GM23338 (cell line): ENCODE data around the gene SYT13. TPM values are rescaled to one million over a fixed set of nuclear protein-coding genes. Genes with fewer than 3 reads are reported as not detected.

Experiments used
- ATAC-seq: fragments of 200-7000 bp; cut with Tn5 transposase; 3 replicates; pipeline ENCODE4 v1.9.1; 2020
- DNase-seq: peaks from one replicate; pipeline ENCODE4 v3.0.0-alpha.2; 2015; ENCODE audit warnings: low spot score
- H2AFZ ChIP-seq: fragments of 200-600 bp; sonication (generic); 2 replicates; pipeline ENCODE4 v1.8.0; 2016; ENCODE audit warnings: antibody characterized with exemption, mild to moderate bottlenecking, moderate library complexity
- H3F3A ChIP-seq: fragments of 200-600 bp; sonication (generic); replicated peaks from 2 replicates; pipeline ENCODE4 v1.8.0; 2017; ENCODE audit warnings: antibody characterized with exemption, mixed run types, low read depth
- H3K27ac ChIP-seq: fragments of 200-600 bp; sonication (generic); 2 replicates; pipeline ENCODE4 v1.6.1; 2016; ENCODE audit warnings: low read depth
- H3K27me3 ChIP-seq: fragments of 200-600 bp; sonication (generic); 2 replicates; pipeline ENCODE4 v1.8.0; 2016; ENCODE audit warnings: mild to moderate bottlenecking, mixed run types, moderate library complexity; ENCODE audit not compliant: insufficient read depth
- H3K36me3 ChIP-seq: fragments of 200-600 bp; sonication (generic); 2 replicates; pipeline ENCODE4 v1.8.0; 2016; ENCODE audit warnings: mild to moderate bottlenecking; ENCODE audit not compliant: insufficient read depth
- H3K4me1 ChIP-seq: fragments of 200-600 bp; sonication (generic); 2 replicates; pipeline ENCODE4 v1.8.0; 2016; ENCODE audit warnings: mild to moderate bottlenecking, moderate library complexity; ENCODE audit not compliant: insufficient read depth
- H3K4me2 ChIP-seq: fragments of 200-600 bp; sonication (generic); 2 replicates; pipeline ENCODE4 v1.7.1; 2017; ENCODE audit warnings: mixed run types
- H3K4me3 ChIP-seq: fragments of 200-600 bp; sonication (generic); 2 replicates; pipeline ENCODE4 v1.6.1; 2016; ENCODE audit warnings: mixed run types
- H3K79me2 ChIP-seq: fragments of 200-600 bp; sonication (generic); replicated peaks from 2 replicates; pipeline ENCODE4 v1.8.0; 2017; ENCODE audit warnings: mild to moderate bottlenecking; ENCODE audit not compliant: insufficient read depth
- H3K9me2 ChIP-seq: fragments of 200-600 bp; sonication (generic); 2 replicates; pipeline ENCODE4 v1.8.0; 2017; ENCODE audit not compliant: insufficient read depth
- H4K20me1 ChIP-seq: fragments of 200-600 bp; sonication (generic); replicated peaks from 2 replicates; pipeline ENCODE4 v1.8.0; 2017; ENCODE audit warnings: mild to moderate bottlenecking; ENCODE audit not compliant: insufficient read depth
- H3K27ac Mint-ChIP-seq: 2 replicates; pipeline ENCODE4 v1.8.0; 2020; ENCODE audit warnings: inconsistent platforms, mild to moderate bottlenecking, moderate library complexity, mixed read lengths
- H3K27me3 Mint-ChIP-seq: 3 replicates; pipeline ENCODE4 v1.8.0; 2022; ENCODE audit warnings: low read depth, mild to moderate bottlenecking, moderate library complexity, mixed read lengths, inconsistent platforms; ENCODE audit not compliant: insufficient read depth, poor library complexity
- H3K36me3 Mint-ChIP-seq: 3 replicates; pipeline ENCODE4 v1.8.0; 2021; ENCODE audit warnings: low read depth, mild to moderate bottlenecking, inconsistent platforms, moderate library complexity, mixed read lengths
- H3K4me1 Mint-ChIP-seq: 3 replicates; pipeline ENCODE4 v1.8.0; 2020; ENCODE audit warnings: mild to moderate bottlenecking, inconsistent platforms, mixed read lengths
- H3K4me3 Mint-ChIP-seq: 3 replicates; pipeline ENCODE4 v1.8.0; 2021; ENCODE audit warnings: moderate library complexity, mild to moderate bottlenecking, inconsistent platforms, mixed read lengths
- H3K9me3 Mint-ChIP-seq: 3 replicates; pipeline ENCODE4 v1.8.0; 2020; ENCODE audit warnings: moderate library complexity, mild to moderate bottlenecking, inconsistent platforms, mixed read lengths
- CREB1 ChIP-seq: fragments of 250-450 bp; sonication (Bioruptor Pico); IDR thresholded peaks from 2 replicates; pipeline ENCODE4 v1.5.0; 2020; ENCODE audit warnings: low read depth, mild to moderate bottlenecking, moderate library complexity
- EZH2 ChIP-seq: fragments of 200-600 bp; sonication (generic); IDR thresholded peaks from one replicate; pipeline ENCODE4 v1.8.0; 2017; ENCODE audit warnings: antibody characterized with exemption, mild to moderate bottlenecking, low read depth; ENCODE audit not compliant: unreplicated experiment
- EZH2phosphoT487 ChIP-seq: fragments of 200-600 bp; sonication (generic); IDR thresholded peaks from one replicate; pipeline ENCODE4 v1.8.1; 2018; ENCODE audit warnings: antibody characterized with exemption; ENCODE audit not compliant: unreplicated experiment
- NANOG ChIP-seq: IDR thresholded peaks from 2 replicates; pipeline ENCODE4 v1.6.1; 2016; ENCODE audit warnings: antibody characterized with exemption, borderline replicate concordance
- POLR2AphosphoS5 ChIP-seq: IDR thresholded peaks from 2 replicates; pipeline ENCODE4 v1.6.1; 2016; ENCODE audit warnings: antibody characterized with exemption, low read depth
- STAT1 ChIP-seq: IDR thresholded peaks from one replicate; pipeline ENCODE4 v1.6.1; 2016; ENCODE audit warnings: antibody characterized with exemption; ENCODE audit not compliant: unreplicated experiment
- ZNF114 ChIP-seq: fragments of 250-450 bp; sonication (Bioruptor Pico); IDR thresholded peaks from 2 replicates; pipeline ENCODE4 v1.5.0; 2020; ENCODE audit warnings: mild to moderate bottlenecking, moderate library complexity
- polyA plus RNA-seq: library from polyadenylated mRNA; unstranded; fragments of >200 nt; fragmentation: Nextera tagmentation; extraction: Ambion mirVana; gene quantifications from 2 replicates; pipeline ENCODE4 v1.2.1, GENCODE V29; 2016
- total RNA-seq: library from RNA; depleted of rRNA; stranded (reverse); fragments of >200 nt; shearing (Covaris generic); gene quantifications from 2 replicates; pipeline ENCODE4 v1.2.3, GENCODE V29; 2014
- TF ChIP-seq, protein P1 (sequence below), 2 experiments: fragments of 200-600 bp in 1 of 2; sonication (generic) in 1 of 2; conservative IDR thresholded peaks; 2 replicates each; pipeline versions ENCODE4 v1.5.1 to v1.6.1; 2016 to 2017; ENCODE audit warnings: antibody characterized with exemption in 2 of 2, low read depth in 2 of 2, mild to moderate bottlenecking in 2 of 2, moderate library complexity in 1 of 2
- TF ChIP-seq, protein P2 (sequence below): IDR thresholded peaks from 2 replicates; pipeline ENCODE4 v1.6.1; 2016; ENCODE audit warnings: antibody characterized with exemption
- TF ChIP-seq, protein P3 (sequence below): fragments of 250-450 bp; sonication (Bioruptor Pico); IDR thresholded peaks from 2 replicates; pipeline ENCODE4 v1.5.0; 2020; ENCODE audit warnings: mild to moderate bottlenecking, moderate library complexity
- TF ChIP-seq, protein P4 (sequence below): IDR thresholded peaks from one replicate; pipeline ENCODE4 v1.6.1; 2018; ENCODE audit warnings: antibody characterized with exemption; ENCODE audit not compliant: unreplicated experiment

The SYT13 gene
- total and polyA plus RNA-seq, 2 experiments from 2014 or later = 3.4 to 16.3 TPM

DNA sequence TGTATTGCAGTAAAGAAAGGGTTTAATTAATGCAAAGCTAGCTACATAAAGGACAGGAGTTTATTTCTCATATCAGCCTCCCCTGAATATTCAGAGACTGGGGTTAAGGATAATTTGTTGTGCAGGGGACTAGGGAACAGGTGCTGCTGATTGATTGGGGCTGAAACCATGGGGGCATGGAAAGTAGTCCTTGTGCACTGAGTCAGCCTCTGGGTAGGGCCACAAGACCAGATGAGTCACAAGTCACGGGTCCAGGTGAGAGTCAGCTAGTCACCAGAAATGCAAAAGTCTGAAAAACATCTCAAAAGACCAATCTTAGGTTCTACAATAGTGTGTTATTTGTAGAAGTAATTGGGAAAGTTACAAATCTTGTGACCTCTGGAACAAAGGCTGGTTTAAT is 32.9 kb upstream of the SYT13 start:
- H3K4me3 Mint-ChIP-seq = no peak overlapping the region
- Histone ChIP-seq H3K4me3 (no peak overlapping the region), H3K36me3 (no peaks in the 10 kb centered on the region), H4K20me1 (no peaks in the 10 kb centered on the region), H3K9me2 (no peaks in the 10 kb centered on the region; the same call in 1 of the 2 replicates), H3K4me2 (no peak overlapping the region), H3K27me3 (no peaks in the 10 kb centered on the region), H2AFZ (no peak overlapping the region), H3K79me2 (no peaks in the 10 kb centered on the region), H3K27ac (no peak overlapping the region), H3K4me1 (no peaks in the 10 kb centered on the region), H3F3A (no peaks in the 10 kb centered on the region)
- no peaks in the 10 kb centered on the region for H3K9me3 Mint-ChIP-seq
- H3K27me3 Mint-ChIP-seq = peaks cover 3% of the 10 kb centered on the region
- DNase-seq (no peak), ATAC-seq (no peak)
- H3K27ac Mint-ChIP-seq = no peak overlapping the region
- no peaks in the 10 kb centered on the region for H3K36me3 Mint-ChIP-seq
- no peaks in the 10 kb centered on the region for H3K4me1 Mint-ChIP-seq
- TF ChIP-seq ZNF114 = no peak
- TF ChIP-seq, protein P1, sequence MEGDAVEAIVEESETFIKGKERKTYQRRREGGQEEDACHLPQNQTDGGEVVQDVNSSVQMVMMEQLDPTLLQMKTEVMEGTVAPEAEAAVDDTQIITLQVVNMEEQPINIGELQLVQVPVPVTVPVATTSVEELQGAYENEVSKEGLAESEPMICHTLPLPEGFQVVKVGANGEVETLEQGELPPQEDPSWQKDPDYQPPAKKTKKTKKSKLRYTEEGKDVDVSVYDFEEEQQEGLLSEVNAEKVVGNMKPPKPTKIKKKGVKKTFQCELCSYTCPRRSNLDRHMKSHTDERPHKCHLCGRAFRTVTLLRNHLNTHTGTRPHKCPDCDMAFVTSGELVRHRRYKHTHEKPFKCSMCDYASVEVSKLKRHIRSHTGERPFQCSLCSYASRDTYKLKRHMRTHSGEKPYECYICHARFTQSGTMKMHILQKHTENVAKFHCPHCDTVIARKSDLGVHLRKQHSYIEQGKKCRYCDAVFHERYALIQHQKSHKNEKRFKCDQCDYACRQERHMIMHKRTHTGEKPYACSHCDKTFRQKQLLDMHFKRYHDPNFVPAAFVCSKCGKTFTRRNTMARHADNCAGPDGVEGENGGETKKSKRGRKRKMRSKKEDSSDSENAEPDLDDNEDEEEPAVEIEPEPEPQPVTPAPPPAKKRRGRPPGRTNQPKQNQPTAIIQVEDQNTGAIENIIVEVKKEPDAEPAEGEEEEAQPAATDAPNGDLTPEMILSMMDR (conservative IDR thresholded peaks at IDR 0.05; ENCODE audit: low read depth in 2 of 2) = no peak
- TF ChIP-seq POLR2AphosphoS5 = no peak
- TF ChIP-seq EZH2 = no peak
- no peak for TF ChIP-seq CREB1 (CRISPR knock-in tag)
- TF ChIP-seq, protein P2, sequence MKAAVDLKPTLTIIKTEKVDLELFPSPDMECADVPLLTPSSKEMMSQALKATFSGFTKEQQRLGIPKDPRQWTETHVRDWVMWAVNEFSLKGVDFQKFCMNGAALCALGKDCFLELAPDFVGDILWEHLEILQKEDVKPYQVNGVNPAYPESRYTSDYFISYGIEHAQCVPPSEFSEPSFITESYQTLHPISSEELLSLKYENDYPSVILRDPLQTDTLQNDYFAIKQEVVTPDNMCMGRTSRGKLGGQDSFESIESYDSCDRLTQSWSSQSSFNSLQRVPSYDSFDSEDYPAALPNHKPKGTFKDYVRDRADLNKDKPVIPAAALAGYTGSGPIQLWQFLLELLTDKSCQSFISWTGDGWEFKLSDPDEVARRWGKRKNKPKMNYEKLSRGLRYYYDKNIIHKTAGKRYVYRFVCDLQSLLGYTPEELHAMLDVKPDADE = no peak
- TF ChIP-seq, protein P3, sequence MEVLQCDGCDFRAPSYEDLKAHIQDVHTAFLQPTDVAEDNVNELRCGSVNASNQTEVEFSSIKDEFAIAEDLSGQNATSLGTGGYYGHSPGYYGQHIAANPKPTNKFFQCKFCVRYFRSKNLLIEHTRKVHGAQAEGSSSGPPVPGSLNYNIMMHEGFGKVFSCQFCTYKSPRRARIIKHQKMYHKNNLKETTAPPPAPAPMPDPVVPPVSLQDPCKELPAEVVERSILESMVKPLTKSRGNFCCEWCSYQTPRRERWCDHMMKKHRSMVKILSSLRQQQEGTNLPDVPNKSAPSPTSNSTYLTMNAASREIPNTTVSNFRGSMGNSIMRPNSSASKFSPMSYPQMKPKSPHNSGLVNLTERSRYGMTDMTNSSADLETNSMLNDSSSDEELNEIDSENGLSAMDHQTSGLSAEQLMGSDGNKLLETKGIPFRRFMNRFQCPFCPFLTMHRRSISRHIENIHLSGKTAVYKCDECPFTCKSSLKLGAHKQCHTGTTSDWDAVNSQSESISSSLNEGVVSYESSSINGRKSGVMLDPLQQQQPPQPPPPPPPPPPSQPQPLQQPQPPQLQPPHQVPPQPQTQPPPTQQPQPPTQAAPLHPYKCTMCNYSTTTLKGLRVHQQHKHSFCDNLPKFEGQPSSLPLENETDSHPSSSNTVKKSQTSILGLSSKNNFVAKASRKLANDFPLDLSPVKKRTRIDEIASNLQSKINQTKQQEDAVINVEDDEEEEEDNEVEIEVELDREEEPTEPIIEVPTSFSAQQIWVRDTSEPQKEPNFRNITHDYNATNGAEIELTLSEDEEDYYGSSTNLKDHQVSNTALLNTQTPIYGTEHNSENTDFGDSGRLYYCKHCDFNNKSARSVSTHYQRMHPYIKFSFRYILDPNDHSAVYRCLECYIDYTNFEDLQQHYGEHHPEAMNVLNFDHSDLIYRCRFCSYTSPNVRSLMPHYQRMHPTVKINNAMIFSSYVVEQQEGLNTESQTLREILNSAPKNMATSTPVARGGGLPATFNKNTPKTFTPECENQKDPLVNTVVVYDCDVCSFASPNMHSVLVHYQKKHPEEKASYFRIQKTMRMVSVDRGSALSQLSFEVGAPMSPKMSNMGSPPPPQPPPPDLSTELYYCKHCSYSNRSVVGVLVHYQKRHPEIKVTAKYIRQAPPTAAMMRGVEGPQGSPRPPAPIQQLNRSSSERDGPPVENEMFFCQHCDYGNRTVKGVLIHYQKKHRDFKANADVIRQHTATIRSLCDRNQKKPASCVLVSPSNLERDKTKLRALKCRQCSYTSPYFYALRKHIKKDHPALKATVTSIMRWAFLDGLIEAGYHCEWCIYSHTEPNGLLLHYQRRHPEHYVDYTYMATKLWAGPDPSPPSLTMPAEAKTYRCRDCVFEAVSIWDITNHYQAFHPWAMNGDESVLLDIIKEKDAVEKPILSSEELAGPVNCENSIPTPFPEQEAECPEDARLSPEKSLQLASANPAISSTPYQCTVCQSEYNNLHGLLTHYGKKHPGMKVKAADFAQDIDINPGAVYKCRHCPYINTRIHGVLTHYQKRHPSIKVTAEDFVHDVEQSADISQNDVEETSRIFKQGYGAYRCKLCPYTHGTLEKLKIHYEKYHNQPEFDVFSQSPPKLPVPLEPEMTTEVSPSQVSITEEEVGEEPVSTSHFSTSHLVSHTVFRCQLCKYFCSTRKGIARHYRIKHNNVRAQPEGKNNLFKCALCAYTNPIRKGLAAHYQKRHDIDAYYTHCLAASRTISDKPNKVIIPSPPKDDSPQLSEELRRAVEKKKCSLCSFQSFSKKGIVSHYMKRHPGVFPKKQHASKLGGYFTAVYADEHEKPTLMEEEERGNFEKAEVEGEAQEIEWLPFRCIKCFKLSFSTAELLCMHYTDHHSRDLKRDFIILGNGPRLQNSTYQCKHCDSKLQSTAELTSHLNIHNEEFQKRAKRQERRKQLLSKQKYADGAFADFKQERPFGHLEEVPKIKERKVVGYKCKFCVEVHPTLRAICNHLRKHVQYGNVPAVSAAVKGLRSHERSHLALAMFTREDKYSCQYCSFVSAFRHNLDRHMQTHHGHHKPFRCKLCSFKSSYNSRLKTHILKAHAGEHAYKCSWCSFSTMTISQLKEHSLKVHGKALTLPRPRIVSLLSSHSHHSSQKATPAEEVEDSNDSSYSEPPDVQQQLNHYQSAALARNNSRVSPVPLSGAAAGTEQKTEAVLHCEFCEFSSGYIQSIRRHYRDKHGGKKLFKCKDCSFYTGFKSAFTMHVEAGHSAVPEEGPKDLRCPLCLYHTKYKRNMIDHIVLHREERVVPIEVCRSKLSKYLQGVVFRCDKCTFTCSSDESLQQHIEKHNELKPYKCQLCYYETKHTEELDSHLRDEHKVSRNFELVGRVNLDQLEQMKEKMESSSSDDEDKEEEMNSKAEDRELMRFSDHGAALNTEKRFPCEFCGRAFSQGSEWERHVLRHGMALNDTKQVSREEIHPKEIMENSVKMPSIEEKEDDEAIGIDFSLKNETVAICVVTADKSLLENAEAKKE (CRISPR knock-in tag) = no peak
- TF ChIP-seq NANOG = no peak
- TF ChIP-seq, protein P4, sequence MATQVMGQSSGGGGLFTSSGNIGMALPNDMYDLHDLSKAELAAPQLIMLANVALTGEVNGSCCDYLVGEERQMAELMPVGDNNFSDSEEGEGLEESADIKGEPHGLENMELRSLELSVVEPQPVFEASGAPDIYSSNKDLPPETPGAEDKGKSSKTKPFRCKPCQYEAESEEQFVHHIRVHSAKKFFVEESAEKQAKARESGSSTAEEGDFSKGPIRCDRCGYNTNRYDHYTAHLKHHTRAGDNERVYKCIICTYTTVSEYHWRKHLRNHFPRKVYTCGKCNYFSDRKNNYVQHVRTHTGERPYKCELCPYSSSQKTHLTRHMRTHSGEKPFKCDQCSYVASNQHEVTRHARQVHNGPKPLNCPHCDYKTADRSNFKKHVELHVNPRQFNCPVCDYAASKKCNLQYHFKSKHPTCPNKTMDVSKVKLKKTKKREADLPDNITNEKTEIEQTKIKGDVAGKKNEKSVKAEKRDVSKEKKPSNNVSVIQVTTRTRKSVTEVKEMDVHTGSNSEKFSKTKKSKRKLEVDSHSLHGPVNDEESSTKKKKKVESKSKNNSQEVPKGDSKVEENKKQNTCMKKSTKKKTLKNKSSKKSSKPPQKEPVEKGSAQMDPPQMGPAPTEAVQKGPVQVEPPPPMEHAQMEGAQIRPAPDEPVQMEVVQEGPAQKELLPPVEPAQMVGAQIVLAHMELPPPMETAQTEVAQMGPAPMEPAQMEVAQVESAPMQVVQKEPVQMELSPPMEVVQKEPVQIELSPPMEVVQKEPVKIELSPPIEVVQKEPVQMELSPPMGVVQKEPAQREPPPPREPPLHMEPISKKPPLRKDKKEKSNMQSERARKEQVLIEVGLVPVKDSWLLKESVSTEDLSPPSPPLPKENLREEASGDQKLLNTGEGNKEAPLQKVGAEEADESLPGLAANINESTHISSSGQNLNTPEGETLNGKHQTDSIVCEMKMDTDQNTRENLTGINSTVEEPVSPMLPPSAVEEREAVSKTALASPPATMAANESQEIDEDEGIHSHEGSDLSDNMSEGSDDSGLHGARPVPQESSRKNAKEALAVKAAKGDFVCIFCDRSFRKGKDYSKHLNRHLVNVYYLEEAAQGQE = no peak
- TF ChIP-seq STAT1 = no peak
- no peak for TF ChIP-seq EZH2phosphoT487
